H1 (cell line): ENCODE results near the gene TNS2. TPM values are rescaled to one million over a fixed set of nuclear protein-coding genes. Genes with fewer than 3 reads are reported as not detected.
A peak's percentile ranks its signal among the peaks of the same experiment; 100 is the strongest.

Source experiments
- CTCF ChIA-PET: fragments of 300-600 bp; sonication (Branson Sonifier 250); formaldehyde crosslinking; loops from one replicate; lab custom pipeline; 2021; ENCODE audit not compliant: partially characterized antibody; lab: Charles Lee
- POLR2A ChIA-PET: fragments of 300-600 bp; sonication (Branson Sonifier 250); formaldehyde crosslinking; loops from one replicate; lab custom pipeline; 2021; ENCODE audit warnings: inconsistent platforms; ENCODE audit not compliant: partially characterized antibody; lab: Charles Lee
- DNase-seq, 2 experiments: peaks; one replicate each; pipeline versions ENCODE4 v3.0.0 to v3.0.0-alpha.2; 2010 to 2022; ENCODE audit warnings: low spot score in 2 of 2, low read depth in 1 of 2, mixed read lengths in 1 of 2
- FAIRE-seq: peaks from 2 replicates; lab custom pipeline; 2011; peaks lifted over from hg19 to GRCh38; lab: Jason Lieb, UNC
- H2AFZ ChIP-seq: 2 replicates; pipeline ENCODE4 v1.8.1; 2012; ENCODE audit warnings: low read length, inconsistent platforms
- H2AK5ac ChIP-seq: 2 replicates; pipeline ENCODE4 v1.6.1; 2013; ENCODE audit warnings: low read depth, low read length
- H2BK120ac ChIP-seq: replicated peaks from 2 replicates; pipeline ENCODE3; 2013; ENCODE audit warnings: low read depth, low read length, inconsistent platforms
- H2BK12ac ChIP-seq: 2 replicates; pipeline ENCODE4 v1.6.1; 2013; ENCODE audit warnings: low read depth, low read length
- H2BK15ac ChIP-seq: 2 replicates; pipeline ENCODE4 v1.6.1; 2013; ENCODE audit warnings: low read length
- H2BK20ac ChIP-seq: 2 replicates; pipeline ENCODE4 v1.6.1; 2013; ENCODE audit warnings: low read length
- H2BK5ac ChIP-seq: 2 replicates; pipeline ENCODE4 v1.6.1; 2013; ENCODE audit warnings: low read depth, low read length
- H3K14ac ChIP-seq: 2 replicates; pipeline ENCODE4 v1.6.1; 2013; ENCODE audit warnings: inconsistent platforms; ENCODE audit not compliant: insufficient read length
- H3K18ac ChIP-seq: 2 replicates; pipeline ENCODE4 v1.6.1; 2013; ENCODE audit warnings: low read length; ENCODE audit errors: extremely low read depth
- H3K23ac ChIP-seq: 2 replicates; pipeline ENCODE4 v1.6.1; 2013; ENCODE audit warnings: inconsistent platforms; ENCODE audit not compliant: insufficient read length
- H3K23me2 ChIP-seq: 2 replicates; pipeline ENCODE4 v1.6.1; 2013; ENCODE audit warnings: low read depth, low read length
- H3K27ac ChIP-seq: 2 replicates; pipeline ENCODE4 v1.6.1; 2011; ENCODE audit warnings: low read depth, low read length, inconsistent platforms
- H3K27me3 ChIP-seq, 4 experiments: replicated peaks in 1 of 4; 1 replicate in 1 of 4; 2 replicates in 3 of 4; pipeline versions ENCODE4 v1.6.1 to v1.8.1; 2011 to 2013; ENCODE audit warnings: low read length in 3 of 4, mild to moderate bottlenecking in 3 of 4, inconsistent platforms in 2 of 4, mixed read lengths in 2 of 4, moderate library complexity in 1 of 4; ENCODE audit not compliant: control insufficient read depth in 3 of 4, insufficient read depth in 3 of 4; ENCODE audit errors: extremely low read depth in 1 of 4
- H3K36me3 ChIP-seq, 4 experiments: 2 replicates each; pipeline versions ENCODE4 v1.6.1 to v1.8.1; 2011 to 2013; ENCODE audit warnings: mild to moderate bottlenecking in 4 of 4, low read length in 3 of 4, moderate library complexity in 2 of 4, control low read depth in 1 of 4, inconsistent platforms in 1 of 4; ENCODE audit not compliant: insufficient read depth in 4 of 4, control insufficient read depth in 2 of 4
- H3K4ac ChIP-seq: replicated peaks from 2 replicates; pipeline ENCODE3; 2013; ENCODE audit warnings: low read length, low read depth, mixed read lengths, inconsistent platforms; ENCODE audit not compliant: insufficient read length
- H3K4me1 ChIP-seq, 4 experiments: replicated peaks in 1 of 4; 1 replicate in 1 of 4; 2 replicates in 3 of 4; pipeline versions ENCODE4 v1.6.1 to v1.8.1; 2011 to 2013; ENCODE audit warnings: low read length in 3 of 4, inconsistent platforms in 2 of 4, mixed read lengths in 1 of 4; ENCODE audit not compliant: insufficient read depth in 4 of 4, control insufficient read depth in 3 of 4
- H3K4me2 ChIP-seq, 2 experiments: 2 replicates each; pipeline versions ENCODE4 v1.6.1 to v1.8.1; 2011 to 2013; ENCODE audit warnings: low read depth in 2 of 2, low read length in 2 of 2, control low read depth in 1 of 2, inconsistent platforms in 1 of 2, mild to moderate bottlenecking in 1 of 2; ENCODE audit not compliant: insufficient read depth in 1 of 2
- H3K4me3 ChIP-seq, 4 experiments: fragments of 200-600, 300-600 bp in 1 of 4; sonication (generic), shearing (Covaris generic), sonication (Bioruptor Twin) in 1 of 4; 2 replicates each; pipeline versions ENCODE4 v1.5.1 to v1.8.1; 2011 to 2016; ENCODE audit warnings: low read length in 4 of 4, low read depth in 3 of 4, control low read depth in 2 of 4, inconsistent platforms in 2 of 4, mild to moderate bottlenecking in 2 of 4, mixed read lengths in 1 of 4, moderate library complexity in 1 of 4; ENCODE audit not compliant: insufficient read depth in 2 of 4; ENCODE audit errors: extremely low read depth in 1 of 4
- H3K56ac ChIP-seq: replicated peaks from 2 replicates; pipeline ENCODE3; 2013; ENCODE audit warnings: low read depth, mild to moderate bottlenecking, mixed read lengths, low read length, inconsistent platforms; ENCODE audit not compliant: insufficient read length
- H3K79me1 ChIP-seq: 2 replicates; pipeline ENCODE4 v1.6.1; 2013; ENCODE audit warnings: low read depth, low read length, control low read depth
- H3K79me2 ChIP-seq, 2 experiments: 2 replicates each; pipeline versions ENCODE4 v1.6.1 to v1.8.1; 2012 to 2013; ENCODE audit warnings: low read length in 2 of 2, mild to moderate bottlenecking in 2 of 2, inconsistent platforms in 1 of 2; ENCODE audit not compliant: insufficient read depth in 2 of 2, control insufficient read depth in 1 of 2
- H3K9ac ChIP-seq, 4 experiments: replicated peaks in 1 of 4; 1 replicate in 1 of 4; 2 replicates in 3 of 4; pipeline versions ENCODE4 v1.6.1 to v1.8.1; 2011 to 2013; ENCODE audit warnings: low read depth in 3 of 4, low read length in 3 of 4, control low read depth in 2 of 4, mild to moderate bottlenecking in 2 of 4, moderate library complexity in 2 of 4, inconsistent platforms in 1 of 4; ENCODE audit errors: extremely low read depth in 1 of 4
- H3K9me3 ChIP-seq, 2 experiments: 2 replicates each; pipeline versions ENCODE4 v1.6.1 to v1.8.1; 2012 to 2013; ENCODE audit warnings: mild to moderate bottlenecking in 2 of 2, moderate library complexity in 2 of 2, control low read depth in 1 of 2, inconsistent platforms in 1 of 2, low read depth in 1 of 2, low read length in 1 of 2, mixed read lengths in 1 of 2; ENCODE audit not compliant: insufficient read depth in 2 of 2
- H4K20me1 ChIP-seq, 2 experiments: replicated peaks in 1 of 2; 2 replicates each; pipeline versions ENCODE3 to v1.8.1; 2011 to 2013; ENCODE audit warnings: inconsistent platforms in 2 of 2, low read length in 2 of 2, mild to moderate bottlenecking in 1 of 2; ENCODE audit not compliant: insufficient read depth in 2 of 2, control insufficient read depth in 1 of 2
- H4K5ac ChIP-seq: 2 replicates; pipeline ENCODE4 v1.6.1; 2013; ENCODE audit warnings: low read length, low read depth, mixed read lengths, inconsistent platforms; ENCODE audit not compliant: insufficient read length
- H4K8ac ChIP-seq: 2 replicates; pipeline ENCODE4 v1.8.0; 2013; ENCODE audit warnings: mild to moderate bottlenecking, moderate library complexity, low read length, inconsistent platforms; ENCODE audit not compliant: insufficient read depth; ENCODE audit errors: extremely low read depth
- H4K91ac ChIP-seq: replicated peaks from 2 replicates; pipeline ENCODE3; 2013; ENCODE audit warnings: low read length, mixed read lengths, inconsistent platforms; ENCODE audit not compliant: insufficient read length
- CREB1 ChIP-seq: IDR thresholded peaks from 2 replicates; pipeline ENCODE4 v1.6.1; 2012; ENCODE audit warnings: inconsistent platforms
- KDM4A ChIP-seq: IDR thresholded peaks from one replicate; pipeline ENCODE4 v1.7.1; 2012; ENCODE audit warnings: low read depth, mild to moderate bottlenecking, moderate library complexity, low read length, inconsistent platforms; ENCODE audit not compliant: severe bottlenecking
- RAD21 ChIP-seq, 2 experiments: IDR thresholded peaks in 1 of 2; conservative IDR thresholded peaks in 1 of 2; 2 replicates each; pipeline ENCODE4 v1.6.1; 2011; ENCODE audit warnings: low read depth in 2 of 2, low read length in 2 of 2, improper control_type of control experiment in 1 of 2, inconsistent platforms in 1 of 2, mild to moderate bottlenecking in 1 of 2, moderate library complexity in 1 of 2
- SIN3A ChIP-seq, 2 experiments: IDR thresholded peaks in 1 of 2; conservative IDR thresholded peaks in 1 of 2; 2 replicates each; pipeline ENCODE4 v1.6.1; 2011 to 2012; ENCODE audit warnings: low read length in 2 of 2, improper control_type of control experiment in 1 of 2, low read depth in 1 of 2, mild to moderate bottlenecking in 1 of 2
- SIX5 ChIP-seq: IDR thresholded peaks from 2 replicates; pipeline ENCODE4 v1.6.1; 2011; ENCODE audit warnings: mild to moderate bottlenecking, low read depth, low read length
- YY1 ChIP-seq: IDR thresholded peaks from 2 replicates; pipeline ENCODE4 v1.6.1; 2011; ENCODE audit warnings: low read depth, mild to moderate bottlenecking, low read length
- WGBS, 2 experiments: shearing (Covaris generic) in 1 of 2; methylation state at CpG; one replicate each; pipeline versions ENCODE4 v1.1.6 to v1.1.7; 2013 to 2015; ENCODE audit warnings: low lambda C conversion rate in 2 of 2, mixed read lengths in 2 of 2, inconsistent platforms in 1 of 2, low coverage in 1 of 2, missing lambda C conversion rate in 1 of 2; ENCODE audit not compliant: insufficient replicate concordance in 2 of 2, insufficient coverage in 1 of 2, insufficient read length in 1 of 2; ENCODE audit errors: extremely low coverage in 1 of 2, missing lambda C conversion rate in 1 of 2; 5-methylcytosine and 5-hydroxymethylcytosine counted together
- polyA plus RNA-seq, 7 experiments: library from polyadenylated mRNA; depleted of rRNA in 3 of 7; stranded (reverse) in 5 of 7; unstranded in 2 of 7; fragments of >200 nt in 5 of 7; fragments of 200-250 nt in 2 of 7; gene quantifications; 1 replicate in 5 of 7; 2 replicates in 1 of 7; 4 replicates in 1 of 7; pipeline versions ENCODE4 v1.2.1 to v1.2.3, GENCODE V29; 2011 to 2013; ENCODE audit warnings: missing spikeins in 2 of 7, mixed read lengths in 2 of 7
- total RNA-seq: library from RNA; stranded (reverse); fragmentation: NEBNext Ultra II Directional; extraction: Animal tissue kit (Norgen Biotek cat#: 25700); gene quantifications from 2 replicates; pipeline ENCODE4 v1.2.1, GENCODE V29; 2021
- TF ChIP-seq, protein P1 (sequence below), 3 experiments: IDR thresholded peaks; 1 replicate in 2 of 3; 2 replicates in 1 of 3; pipeline versions ENCODE4 v1.5.1 to v1.6.1; 2011; ENCODE audit warnings: low read length in 3 of 3, mild to moderate bottlenecking in 3 of 3, inconsistent platforms in 2 of 3, low read depth in 1 of 3, moderate library complexity in 1 of 3; ENCODE audit not compliant: insufficient read depth in 1 of 3; ENCODE audit errors: control extremely low read depth in 1 of 3

TNS2 gene
- total and polyA plus RNA-seq, 2 of the 8 experiments (the other 6 are each of a cell fraction or from before 2014, with no cell fraction given) = 2.8 to 4.7 TPM

- H2BK5ac ChIP-seq = no peak overlapping the region
- H3K79me2 ChIP-seq = no peaks in the 10 kb centered on the region
- H3K56ac ChIP-seq = no peak overlapping the region
- H3K4me3 ChIP-seq = peak overlapping the region; percentile 34 to 94 (median 50); a peak in 6 of 8 replicates
- H3K9ac ChIP-seq = no peak overlapping the region; a peak in 2 of 7 replicates
- H3K9me3 ChIP-seq = no peaks in the 10 kb centered on the region
- peak overlapping the region; percentile 98 to 99 for H3K4me2 ChIP-seq
- peak overlapping the region; percentile 3 for H4K91ac ChIP-seq
- H3K23ac ChIP-seq = no peak overlapping the region
- DNase-seq (peak in 1 of 2 experiments; percentile 83), FAIRE-seq (no peak)
- 0 out of 4 replicates have a peak, but pooled peaks of 1 of the 2 experiments have one; percentile 33 for TF ChIP-seq SIN3A (conservative IDR thresholded peaks at IDR 0.05 in 1 of 2, IDR thresholded peaks at IDR 0.05 in 1 of 2; ENCODE audit: low read depth in 1 of 2, low read length in 2 of 2)
- TF ChIP-seq YY1 = no peak
- no peak for TF ChIP-seq SIX5
- TF ChIP-seq KDM4A = peak; percentile 48
- TF ChIP-seq, protein P1, sequence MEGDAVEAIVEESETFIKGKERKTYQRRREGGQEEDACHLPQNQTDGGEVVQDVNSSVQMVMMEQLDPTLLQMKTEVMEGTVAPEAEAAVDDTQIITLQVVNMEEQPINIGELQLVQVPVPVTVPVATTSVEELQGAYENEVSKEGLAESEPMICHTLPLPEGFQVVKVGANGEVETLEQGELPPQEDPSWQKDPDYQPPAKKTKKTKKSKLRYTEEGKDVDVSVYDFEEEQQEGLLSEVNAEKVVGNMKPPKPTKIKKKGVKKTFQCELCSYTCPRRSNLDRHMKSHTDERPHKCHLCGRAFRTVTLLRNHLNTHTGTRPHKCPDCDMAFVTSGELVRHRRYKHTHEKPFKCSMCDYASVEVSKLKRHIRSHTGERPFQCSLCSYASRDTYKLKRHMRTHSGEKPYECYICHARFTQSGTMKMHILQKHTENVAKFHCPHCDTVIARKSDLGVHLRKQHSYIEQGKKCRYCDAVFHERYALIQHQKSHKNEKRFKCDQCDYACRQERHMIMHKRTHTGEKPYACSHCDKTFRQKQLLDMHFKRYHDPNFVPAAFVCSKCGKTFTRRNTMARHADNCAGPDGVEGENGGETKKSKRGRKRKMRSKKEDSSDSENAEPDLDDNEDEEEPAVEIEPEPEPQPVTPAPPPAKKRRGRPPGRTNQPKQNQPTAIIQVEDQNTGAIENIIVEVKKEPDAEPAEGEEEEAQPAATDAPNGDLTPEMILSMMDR (IDR thresholded peaks at IDR 0.05; ENCODE audit: control extremely low read depth in 1 of 3, insufficient read depth in 1 of 3, low read depth in 1 of 3, low read length in 3 of 3) = peak in 2 of 3 experiments; percentile 20 to 48; a peak in 3 of 4 replicates
- peak; percentile 51; the same call in 1 of the 2 replicates for TF ChIP-seq CREB1
- 0 out of 4 replicates have a peak, but pooled peaks of 1 of the 2 experiments have one; percentile 6 for TF ChIP-seq RAD21 (IDR thresholded peaks at IDR 0.05 in 1 of 2, conservative IDR thresholded peaks at IDR 0.05 in 1 of 2; ENCODE audit: low read depth in 2 of 2, low read length in 2 of 2)
- H4K20me1 ChIP-seq = peaks cover 9 to 24% of the 10 kb centered on the region in 2 experiments
- CTCF ChIA-PET = interaction anchor here (0.6 to 15.7 kb wide), 22 partner anchors 9 to 853 kb away, joined by 3 to 258 read pairs (median 5); partner anchors contain the start of genes CSAD and SOAT2
- no peak overlapping the region; the same call in 1 of the 2 replicates for H2BK20ac ChIP-seq
- POLR2A ChIA-PET = interaction anchor here (0.6 to 35.6 kb wide), 10 partner anchors 9 to 897 kb away, joined by 3 to 711 read pairs (median 4); partner anchors contain the start of genes CSAD, EIF4B, IGFBP6 and ZNF740
- H4K8ac ChIP-seq = no peak overlapping the region
- no peak overlapping the region; the same call in 1 of the 2 replicates for H2AK5ac ChIP-seq
- no peak overlapping the region for H2BK15ac ChIP-seq
- H3K14ac ChIP-seq = no peak overlapping the region
- H3K23me2 ChIP-seq = peaks cover 24% of the 10 kb centered on the region
- H3K4me1 ChIP-seq = peaks cover 29 to 75% (median 53%) of the 10 kb centered on the region in 4 experiments
- no peak overlapping the region for H2AFZ ChIP-seq
- H4K5ac ChIP-seq = no peak overlapping the region
- peaks cover 7% of the 10 kb centered on the region; the same call in 1 of the 2 replicates for H3K79me1 ChIP-seq
- H3K27ac ChIP-seq = no peak overlapping the region
- H2BK120ac ChIP-seq = no peak overlapping the region
- H3K4ac ChIP-seq = no peak overlapping the region
- no peak overlapping the region for H2BK12ac ChIP-seq
- peaks cover 0 to 20% (median 17%) of the 10 kb centered on the region in 4 experiments; a peak in 6 of 7 replicates for H3K27me3 ChIP-seq
- 3% methylated on average over 24 of the region's 94 CpGs; no CpG with 5 or more reads in 1 of the 2 experiments for WGBS, 2 experiments
- peak overlapping the region; percentile 83; the same call in 1 of the 2 replicates for H3K18ac ChIP-seq
- peaks cover 0 to 9% (median 0%) of the 10 kb centered on the region in 4 experiments; a peak in 1 of 8 replicates for H3K36me3 ChIP-seq
Measured at GRCh38 chr12:53047221-53048032, 2.4 kb upstream of the TNS2 start.
